Measurements from ENCODE around the gene AACS. TPM values are rescaled to one million over a fixed set of nuclear protein-coding genes. Genes with fewer than 3 reads are reported as not detected.
"Not testable (repeated sequence)": the region's sequence is repeated elsewhere in the genome, so short reads cannot be mapped to it uniquely, and the experiment has no call there.

The AACS gene
- total RNA-seq, 2 donors from 2014 or later: 36.7 to 54.6 TPM

DNA sequence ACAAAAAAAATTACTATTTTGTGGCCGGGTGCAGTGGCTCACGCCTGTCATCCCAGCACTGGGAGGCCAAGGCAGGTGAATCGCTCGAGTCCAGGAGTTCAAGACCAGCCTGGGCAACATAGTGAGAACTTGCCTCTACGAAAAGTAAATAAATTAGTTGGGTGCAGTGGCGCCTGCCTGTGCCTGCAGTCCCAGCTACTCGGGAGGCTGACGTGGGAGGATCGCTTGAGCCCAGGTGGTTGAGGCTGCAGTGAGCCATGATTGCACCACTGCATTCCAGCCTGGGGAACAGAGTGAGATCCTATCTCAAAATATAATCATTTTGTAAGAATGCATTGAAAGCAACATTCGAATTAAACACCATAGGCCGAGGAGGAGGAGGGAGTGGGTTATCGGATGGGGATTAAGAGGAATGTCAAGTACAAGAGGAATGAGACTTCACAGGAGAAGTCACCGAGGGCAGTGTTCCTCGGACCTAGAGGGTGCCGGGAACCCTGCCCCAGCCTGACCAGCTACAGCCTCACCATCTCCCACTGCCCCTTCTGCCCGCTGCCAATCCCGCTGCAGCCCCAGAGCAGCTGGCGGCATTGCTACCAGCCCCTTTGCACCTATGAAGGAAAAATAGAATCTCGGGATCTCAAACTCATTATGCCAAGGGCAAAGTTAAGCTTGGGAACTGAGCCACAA, 32.6 kb upstream of the AACS start:
- Mint-ChIP-seq H3K27ac (no peak overlapping the region), H3K36me3 (no peaks in the 10 kb centered on the region), H3K27me3 (no peaks in the 10 kb centered on the region), H3K9me3 (no peaks in the 10 kb centered on the region), H3K4me3 (no peak overlapping the region), H3K4me1 (ENCODE audit: low read depth in 2 of 2) (no peaks in the 10 kb centered on the region)
- ATAC-seq: no peak
- no peak for DNase-seq (ENCODE audit: low spot score)

DNA sequence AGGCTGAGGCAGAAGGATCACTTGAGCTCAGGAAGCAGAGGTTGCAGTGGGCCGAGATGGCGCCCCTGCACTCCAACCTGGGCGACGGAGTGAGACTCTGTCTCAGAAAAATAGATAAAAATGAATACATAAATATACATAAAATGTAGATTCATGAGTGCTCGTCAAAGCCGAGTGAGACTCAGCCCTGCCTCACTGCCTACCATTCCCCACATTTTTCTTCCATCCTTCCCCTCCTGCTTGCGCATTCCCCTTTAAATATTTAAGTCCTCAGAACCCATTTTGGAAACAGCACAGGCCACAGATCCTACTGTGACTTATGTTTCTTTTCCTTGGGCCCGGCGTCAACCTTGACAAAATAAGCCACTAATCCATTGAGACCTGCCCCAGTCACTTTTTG, 31.9 kb upstream of the AACS start:
- DNase-seq (ENCODE audit: low spot score): no peak
- H3K27me3 Mint-ChIP-seq: no peaks in the 10 kb centered on the region
- no peak overlapping the region for H3K27ac Mint-ChIP-seq

DNA sequence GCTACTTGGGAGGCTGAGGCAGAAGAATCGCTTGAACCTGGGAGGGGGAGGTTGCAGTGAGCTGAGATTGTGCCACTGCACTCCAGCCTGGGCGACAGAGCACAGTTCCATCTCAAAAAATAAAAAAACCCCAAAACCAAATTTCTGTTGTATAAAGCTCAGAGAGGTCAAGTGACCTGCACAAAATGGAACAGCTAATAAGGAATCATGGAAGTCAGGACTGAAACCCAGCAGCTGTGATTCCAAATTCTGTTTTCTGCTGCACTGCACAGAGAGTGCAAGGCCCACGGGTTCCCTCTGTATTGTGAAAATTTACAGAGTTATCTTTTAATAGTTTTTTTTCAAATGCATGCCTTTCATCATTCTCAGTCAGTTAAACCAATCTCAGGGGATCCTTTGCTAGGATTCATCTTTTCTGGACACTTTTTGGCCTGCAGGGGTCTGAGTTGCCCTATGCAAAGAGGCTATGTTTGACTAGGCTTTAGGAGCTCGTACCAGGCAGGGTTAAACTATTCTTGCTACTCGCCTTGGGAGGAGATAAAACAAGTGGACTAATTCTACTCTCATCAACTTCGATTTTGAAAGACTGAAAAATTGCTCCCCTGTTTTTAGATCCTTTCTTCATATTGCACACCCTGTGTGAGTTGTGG, 26.1 kb upstream of the AACS start:
- Mint-ChIP-seq H3K36me3 (no peaks in the 10 kb centered on the region), H3K4me1 (ENCODE audit: low read depth in 2 of 2) (no peaks in the 10 kb centered on the region), H3K4me3 (no peak overlapping the region), H3K27ac (no peak overlapping the region), H3K9me3 (no peaks in the 10 kb centered on the region), H3K27me3 (no peaks in the 10 kb centered on the region)
- ATAC-seq (no peak), DNase-seq (ENCODE audit: low spot score) (no peak)

More for the DNA sequence above, 31.9 kb upstream of the AACS start:
- Mint-ChIP-seq H3K4me3 (no peak overlapping the region), H3K4me1 (ENCODE audit: low read depth in 2 of 2) (no peaks in the 10 kb centered on the region), H3K36me3 (no peaks in the 10 kb centered on the region), H3K9me3 (no peaks in the 10 kb centered on the region)
- ATAC-seq: no peak

DNA sequence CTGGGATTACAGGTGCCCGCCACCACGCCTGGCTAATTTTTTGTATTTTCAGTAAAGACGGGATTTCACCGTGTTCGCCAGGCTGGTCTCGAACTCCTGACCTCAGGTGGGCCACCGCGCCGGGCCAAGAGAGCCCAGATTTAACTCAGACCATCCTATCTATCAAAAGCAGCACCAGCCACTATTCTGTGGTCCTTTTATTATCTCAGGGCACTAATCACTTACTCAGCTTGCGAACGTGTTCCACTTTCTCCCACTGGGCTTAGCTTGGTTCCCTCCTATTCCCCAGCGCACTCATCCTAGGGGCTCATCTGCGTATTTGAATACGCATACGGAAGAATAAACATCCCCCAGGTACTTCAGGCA, 16.2 kb upstream of the AACS start:
- peak overlapping the region; percentile 89 for H3K4me3 Mint-ChIP-seq
- DNase-seq (ENCODE audit: low spot score) (no peak), ATAC-seq (no peak)
- peaks cover 0 to 1% of the 10 kb centered on the region in 2 donors for H3K27me3 Mint-ChIP-seq
- H3K4me1 Mint-ChIP-seq (ENCODE audit: low read depth in 2 of 2): peaks cover 6% of the 10 kb centered on the region in 2 donors
- no peaks in the 10 kb centered on the region for H3K36me3 Mint-ChIP-seq
- H3K9me3 Mint-ChIP-seq: no peaks in the 10 kb centered on the region
- H3K27ac Mint-ChIP-seq: peak overlapping the region; percentile 44 to 81

DNA sequence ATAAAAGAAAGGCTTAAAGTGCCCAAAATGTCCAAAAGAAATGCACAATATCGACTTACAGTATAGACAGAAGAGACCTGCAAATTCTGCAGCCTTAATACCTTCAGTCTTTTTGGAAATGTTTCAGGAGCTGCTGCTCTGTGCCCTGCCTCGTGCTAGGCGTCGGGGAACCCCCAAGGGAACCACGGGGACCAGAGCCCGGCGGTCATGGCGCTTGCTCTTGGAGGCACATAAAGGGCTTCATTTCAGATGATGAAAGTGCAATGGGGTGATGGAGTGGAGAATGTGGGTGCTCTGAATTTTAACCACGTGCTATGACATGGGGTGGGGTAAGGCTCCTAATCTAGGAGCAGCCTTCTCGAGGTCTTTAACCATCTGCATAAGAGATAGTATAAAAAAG, 14.8 kb upstream of the AACS start:
- Mint-ChIP-seq H3K4me1 (ENCODE audit: low read depth in 2 of 2) (peaks cover 6% of the 10 kb centered on the region in 2 donors), H3K9me3 (no peaks in the 10 kb centered on the region)
- no peak for DNase-seq (ENCODE audit: low spot score)

DNA sequence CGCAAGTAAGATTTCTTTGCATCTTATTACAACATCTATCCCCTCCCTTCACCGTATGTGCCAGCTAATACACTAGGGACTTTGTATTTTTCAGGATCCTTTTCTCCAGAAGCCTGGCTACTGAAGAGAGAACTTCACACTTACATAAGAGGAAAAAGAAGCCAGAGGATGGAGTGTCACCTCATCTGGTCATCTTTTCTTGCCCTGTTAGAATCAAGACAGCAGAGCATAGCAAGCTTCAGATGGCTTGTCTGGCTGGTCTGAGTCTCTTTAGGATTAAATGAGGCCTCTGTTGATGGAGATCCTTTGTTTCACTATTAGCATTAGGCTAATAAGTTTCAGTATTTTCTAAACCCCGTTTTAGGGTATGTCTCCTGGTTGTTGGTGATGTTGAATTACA, 14.4 kb upstream of the AACS start:
- no peaks in the 10 kb centered on the region for H3K36me3 Mint-ChIP-seq
- DNase-seq (ENCODE audit: low spot score): no peak
- H3K27ac Mint-ChIP-seq: no peak overlapping the region
- peaks cover 0 to 2% of the 10 kb centered on the region in 2 donors for H3K27me3 Mint-ChIP-seq
- H3K4me3 Mint-ChIP-seq: no peak overlapping the region
- no peaks in the 10 kb centered on the region for H3K9me3 Mint-ChIP-seq
- ATAC-seq: no peak
- H3K4me1 Mint-ChIP-seq (ENCODE audit: low read depth in 2 of 2): peaks cover 6% of the 10 kb centered on the region in 2 donors

More for the DNA sequence above, 14.8 kb upstream of the AACS start:
- H3K27me3 Mint-ChIP-seq: peaks cover 0 to 2% of the 10 kb centered on the region in 2 donors
- ATAC-seq: no peak
- H3K27ac Mint-ChIP-seq: no peak overlapping the region
- H3K4me3 Mint-ChIP-seq: peak overlapping the region; percentile 51
- H3K36me3 Mint-ChIP-seq: no peaks in the 10 kb centered on the region

DNA sequence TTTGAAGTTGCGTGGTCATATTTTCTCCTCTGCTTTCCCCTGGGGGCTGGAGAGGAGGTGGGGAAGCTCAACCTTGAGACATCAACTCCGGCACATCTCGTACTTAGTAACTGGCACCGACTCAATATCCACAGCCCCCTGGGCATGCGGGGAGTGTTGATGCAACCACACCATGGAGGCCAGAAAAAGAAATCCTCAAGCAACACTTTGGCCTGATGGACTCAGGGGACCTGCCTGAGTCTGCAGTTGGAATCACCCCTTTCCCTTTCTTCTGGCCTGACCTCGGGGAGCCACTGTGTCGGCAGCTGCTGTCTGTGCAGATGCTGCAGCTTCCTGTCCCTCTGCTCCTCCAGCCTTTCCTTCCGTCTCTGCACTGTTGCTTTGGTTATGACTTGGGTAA, 11.4 kb upstream of the AACS start:
- H3K27ac Mint-ChIP-seq: no peak overlapping the region
- ATAC-seq (no peak), DNase-seq (ENCODE audit: low spot score) (no peak)
- no peaks in the 10 kb centered on the region for H3K36me3 Mint-ChIP-seq
- peaks cover 9 to 10% of the 10 kb centered on the region in 2 donors for H3K27me3 Mint-ChIP-seq
- H3K9me3 Mint-ChIP-seq: no peaks in the 10 kb centered on the region
- H3K4me3 Mint-ChIP-seq: no peak overlapping the region
- peaks cover 6% of the 10 kb centered on the region in 2 donors for H3K4me1 Mint-ChIP-seq (ENCODE audit: low read depth in 2 of 2)

DNA sequence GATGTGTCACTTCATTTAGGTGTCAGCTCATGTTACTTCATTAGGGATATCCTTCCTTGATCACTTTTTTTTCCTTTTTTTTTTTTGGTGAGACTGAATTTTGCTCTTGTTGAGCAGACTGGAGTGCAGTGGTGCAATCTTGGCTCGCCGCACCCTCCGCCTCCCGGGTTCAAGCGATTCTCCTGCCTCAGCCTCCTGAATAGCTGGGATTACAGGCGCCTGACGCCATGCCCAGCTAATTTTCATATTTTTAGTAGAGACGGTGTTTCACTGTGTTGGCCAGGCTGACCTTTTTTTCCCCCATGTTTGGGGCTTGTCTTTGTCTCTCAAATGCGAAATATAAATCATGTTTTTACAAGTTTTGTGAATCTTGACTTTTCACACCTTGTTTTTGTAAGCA, 9.6 kb upstream of the AACS start:
- H3K9me3 Mint-ChIP-seq: no peaks in the 10 kb centered on the region
- DNase-seq (ENCODE audit: low spot score) (no peak), ATAC-seq (no peak)
- H3K4me1 Mint-ChIP-seq (ENCODE audit: low read depth in 2 of 2): no peaks in the 10 kb centered on the region
- no peak overlapping the region for H3K27ac Mint-ChIP-seq
- H3K4me3 Mint-ChIP-seq: no peak overlapping the region
- H3K36me3 Mint-ChIP-seq: no peaks in the 10 kb centered on the region
- H3K27me3 Mint-ChIP-seq: peaks cover 13 to 14% of the 10 kb centered on the region in 2 donors

DNA sequence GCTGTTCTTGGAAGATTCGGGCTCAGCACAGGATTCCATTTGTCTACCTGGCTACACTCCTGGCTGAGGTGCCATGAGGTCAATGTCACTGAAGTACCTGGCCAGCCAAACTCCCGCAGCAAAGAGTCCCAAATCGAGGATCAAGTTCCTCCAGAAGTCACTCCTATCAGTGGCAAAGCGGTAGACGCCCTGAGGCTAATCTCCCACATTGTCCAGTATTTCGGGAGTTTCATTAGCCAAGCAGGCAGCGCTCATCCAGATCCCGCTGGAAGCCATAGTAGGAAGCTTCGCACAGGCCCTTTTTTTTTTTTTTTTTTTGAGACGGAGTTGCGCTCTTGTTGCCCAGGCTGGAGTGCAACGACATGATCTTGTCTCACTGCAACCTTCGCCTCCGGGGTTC, 8.9 kb upstream of the AACS start:
- no peaks in the 10 kb centered on the region for H3K9me3 Mint-ChIP-seq
- ATAC-seq: no peak
- no peaks in the 10 kb centered on the region for H3K36me3 Mint-ChIP-seq
- H3K27ac Mint-ChIP-seq: no peak overlapping the region
- H3K27me3 Mint-ChIP-seq: peaks cover 13 to 14% of the 10 kb centered on the region in 2 donors
- H3K4me3 Mint-ChIP-seq: no peak overlapping the region
- DNase-seq (ENCODE audit: low spot score): no peak
- H3K4me1 Mint-ChIP-seq (ENCODE audit: low read depth in 2 of 2): no peaks in the 10 kb centered on the region

DNA sequence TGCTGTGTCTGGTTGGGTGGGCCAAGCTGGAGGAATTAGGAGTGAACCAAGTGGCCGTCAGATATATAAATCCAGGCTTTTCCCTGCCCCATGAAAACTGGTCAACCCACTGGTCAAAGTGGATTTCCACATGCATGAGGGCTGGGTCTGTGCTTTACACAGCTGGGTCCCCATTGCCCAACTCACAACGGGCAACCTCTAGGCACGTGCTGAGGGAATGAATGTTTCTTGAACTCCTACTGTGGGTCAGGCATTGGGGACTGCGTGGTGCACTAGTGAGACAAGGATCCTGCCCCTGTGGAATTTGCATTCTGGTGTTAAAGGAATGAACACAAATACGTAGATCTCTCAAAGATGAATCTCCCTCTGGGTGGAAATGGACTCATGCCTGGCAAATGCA, 7.5 kb upstream of the AACS start:
- H3K36me3 Mint-ChIP-seq: no peaks in the 10 kb centered on the region
- no peak for ATAC-seq
- no peaks in the 10 kb centered on the region for H3K4me1 Mint-ChIP-seq (ENCODE audit: low read depth in 2 of 2)

DNA sequence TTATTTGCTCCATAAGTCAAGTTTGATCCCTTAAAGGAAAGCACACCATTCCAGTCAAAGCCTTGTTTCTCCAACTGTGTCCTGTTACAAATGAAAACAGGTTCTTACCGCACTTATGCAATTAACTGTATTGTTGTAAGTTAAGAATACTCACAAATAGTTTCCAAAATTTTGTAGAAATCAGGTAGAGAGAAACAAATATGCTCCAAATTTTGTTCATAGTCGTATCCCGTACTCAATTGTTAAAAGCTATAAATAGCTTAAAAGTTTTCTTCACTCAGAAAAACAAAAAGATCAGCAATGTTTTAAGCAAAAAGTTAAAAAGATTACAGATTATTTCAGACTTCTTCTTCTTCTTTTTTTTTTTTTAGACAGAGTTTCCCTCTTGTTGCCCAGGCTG, 4.0 kb upstream of the AACS start:
- Mint-ChIP-seq H3K36me3 (no peaks in the 10 kb centered on the region), H3K27me3 (peaks cover 17 to 21% of the 10 kb centered on the region in 2 donors), H3K9me3 (no peaks in the 10 kb centered on the region), H3K4me1 (ENCODE audit: low read depth in 2 of 2) (peaks cover 6 to 10% of the 10 kb centered on the region in 2 donors), H3K27ac (no peak overlapping the region), H3K4me3 (no peak overlapping the region)
- ATAC-seq: no peak
- no peak for DNase-seq (ENCODE audit: low spot score)

More for the DNA sequence above, 7.5 kb upstream of the AACS start:
- Mint-ChIP-seq H3K9me3 (no peaks in the 10 kb centered on the region), H3K4me3 (no peak overlapping the region), H3K27me3 (peaks cover 15 to 21% of the 10 kb centered on the region in 2 donors), H3K27ac (no peak overlapping the region)
- DNase-seq (ENCODE audit: low spot score): no peak

DNA sequence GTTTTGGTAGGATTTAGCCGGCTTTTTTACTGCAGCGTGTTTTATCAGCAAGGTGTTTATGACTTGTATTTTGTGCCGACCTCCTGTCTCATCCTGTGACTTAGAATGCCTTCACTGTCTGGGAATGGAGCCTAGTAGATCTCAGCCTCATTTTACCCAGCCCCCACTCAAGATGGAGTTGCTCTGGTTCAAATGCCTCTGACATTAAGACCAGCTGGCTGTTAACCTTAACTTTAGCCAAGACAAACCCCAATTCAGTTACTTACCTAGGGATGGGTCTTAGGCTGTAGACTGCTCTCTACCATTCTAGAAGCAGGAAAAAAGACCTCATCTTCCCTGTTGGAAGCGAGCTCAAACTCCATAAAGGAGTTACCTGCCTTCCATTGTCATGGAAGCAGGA, 1.7 kb upstream of the AACS start:
- Mint-ChIP-seq H3K27me3 (peaks cover 10 to 12% of the 10 kb centered on the region in 2 donors), H3K4me1 (ENCODE audit: low read depth in 2 of 2) (peaks cover 13 to 20% of the 10 kb centered on the region in 2 donors)
- not testable (repeated sequence) for H3K27ac Mint-ChIP-seq; H3K4me3 Mint-ChIP-seq; DNase-seq (ENCODE audit: low spot score); ATAC-seq; H3K9me3 Mint-ChIP-seq; H3K36me3 Mint-ChIP-seq

DNA sequence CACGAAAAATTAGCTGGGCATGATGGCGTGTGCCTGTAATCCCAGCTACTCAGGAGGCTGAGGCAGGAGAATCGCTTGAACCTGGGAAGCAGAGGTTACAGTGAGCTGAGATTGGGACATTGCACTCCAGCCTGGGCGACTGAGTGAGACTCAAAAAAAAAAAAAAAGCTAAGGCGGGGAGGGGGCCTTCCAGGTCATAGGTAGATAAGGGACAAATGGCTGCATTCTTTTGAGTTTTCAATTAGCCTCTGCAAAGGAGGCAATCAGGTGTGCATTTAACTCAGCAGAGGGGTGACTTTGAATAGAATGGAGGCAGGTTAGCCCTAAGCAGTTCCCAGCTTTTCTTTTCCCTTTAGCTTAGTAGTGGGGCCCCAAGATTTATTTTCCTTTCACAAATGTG, 743 bp upstream of the AACS start:
- H3K9me3 Mint-ChIP-seq: no peaks in the 10 kb centered on the region
- DNase-seq (ENCODE audit: low spot score) (no peak), ATAC-seq (no peak)
- peaks cover 13 to 20% of the 10 kb centered on the region in 2 donors for H3K4me1 Mint-ChIP-seq (ENCODE audit: low read depth in 2 of 2)
- peak overlapping the region; percentile 78 for H3K4me3 Mint-ChIP-seq
- peaks cover 9 to 12% of the 10 kb centered on the region in 2 donors for H3K27me3 Mint-ChIP-seq
- H3K36me3 Mint-ChIP-seq: no peaks in the 10 kb centered on the region
- no peak overlapping the region for H3K27ac Mint-ChIP-seq

DNA sequence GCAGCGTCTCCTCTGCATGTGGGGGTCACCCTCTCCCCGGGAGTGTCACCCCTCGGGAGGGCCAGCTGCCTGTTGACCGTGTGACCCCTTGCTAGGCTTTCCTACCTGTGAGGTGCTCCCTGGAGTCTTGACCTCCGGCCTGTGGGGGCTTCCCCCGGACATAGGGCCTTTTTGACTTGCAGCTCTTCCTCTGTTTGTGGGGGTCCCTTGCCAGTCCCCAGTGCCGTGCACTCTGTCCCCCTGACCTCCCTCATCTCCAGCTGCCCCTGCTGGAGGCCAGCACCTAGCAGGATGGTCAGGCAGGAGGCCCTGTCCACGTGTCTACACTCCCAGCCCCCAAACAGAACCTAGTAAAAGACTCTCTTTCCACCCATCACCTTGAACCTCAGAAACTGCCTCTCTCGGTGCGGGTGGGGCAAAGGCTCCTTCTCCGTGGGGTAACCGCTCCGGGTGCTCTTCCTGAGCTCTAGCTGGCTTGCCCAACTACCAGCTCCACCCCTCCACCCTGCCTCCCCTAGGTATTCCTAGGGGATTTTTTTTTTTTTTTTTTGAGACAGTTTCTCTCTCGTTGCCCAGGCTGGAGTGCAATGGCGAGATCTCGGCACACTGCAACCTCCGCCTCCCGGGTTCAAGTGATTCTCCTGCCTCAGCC, 810 bp downstream of the AACS start:
- Mint-ChIP-seq H3K27me3 (peaks cover 6 to 7% of the 10 kb centered on the region in 2 donors), H3K4me3 (peak overlapping the region; percentile 81), H3K27ac (peak overlapping the region in 1 of 2 donors; percentile 26), H3K4me1 (ENCODE audit: low read depth in 2 of 2) (peaks cover 13 to 20% of the 10 kb centered on the region in 2 donors), H3K36me3 (no peaks in the 10 kb centered on the region), H3K9me3 (no peaks in the 10 kb centered on the region)
- no peak for ATAC-seq
- no peak for DNase-seq (ENCODE audit: low spot score)
